ENCODE results near the gene SKAP2. TPM values are rescaled to one million over a fixed set of nuclear protein-coding genes. Genes with fewer than 3 reads are reported as not detected.

The SKAP2 gene
- total RNA-seq, 2 experiments from 2014 or later, result 18.6 to 21.3 TPM

- Mint-ChIP-seq H3K4me1 (no peaks in the 10 kb centered on the region), H3K27ac (no peak overlapping the region), H3K9me3 (ENCODE audit: low read depth) (no peaks in the 10 kb centered on the region), H3K27me3 (peaks cover 19% of the 10 kb centered on the region), H3K36me3 (no peaks in the 10 kb centered on the region), H3K4me3 (no peak overlapping the region)
- ATAC-seq, result no peak
- no peak for DNase-seq
- CTCF ChIA-PET, result no interaction called here
Measured at GRCh38 chr7:26657206-26657641, 207.2 kb downstream of the SKAP2 start.

DNA sequence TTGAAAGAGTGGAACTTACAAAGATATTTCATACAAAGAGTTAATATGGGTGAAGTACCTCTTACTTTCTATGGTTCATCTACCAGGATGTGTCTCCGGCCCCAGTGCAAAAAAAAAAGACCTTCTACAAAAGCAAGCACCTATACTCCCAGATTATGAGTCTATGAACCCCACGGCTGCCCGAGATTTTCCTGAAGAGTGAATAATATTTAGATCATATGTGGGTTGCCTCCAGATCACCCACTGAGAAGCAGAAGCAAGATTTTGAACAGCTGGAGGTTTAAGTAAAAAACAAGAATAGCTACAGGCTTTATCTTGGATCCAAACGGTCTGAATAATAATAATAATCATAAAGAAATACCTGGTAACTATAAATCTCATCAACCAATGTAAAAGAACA lies 207.7 kb downstream of the SKAP2 start:
- Mint-ChIP-seq H3K27me3 (peaks cover 19% of the 10 kb centered on the region), H3K4me3 (no peak overlapping the region), H3K36me3 (no peaks in the 10 kb centered on the region), H3K9me3 (ENCODE audit: low read depth) (no peaks in the 10 kb centered on the region), H3K27ac (no peak overlapping the region), H3K4me1 (no peaks in the 10 kb centered on the region)
- no peak for ATAC-seq
- CTCF ChIA-PET, result no interaction called here
- no peak for DNase-seq

DNA sequence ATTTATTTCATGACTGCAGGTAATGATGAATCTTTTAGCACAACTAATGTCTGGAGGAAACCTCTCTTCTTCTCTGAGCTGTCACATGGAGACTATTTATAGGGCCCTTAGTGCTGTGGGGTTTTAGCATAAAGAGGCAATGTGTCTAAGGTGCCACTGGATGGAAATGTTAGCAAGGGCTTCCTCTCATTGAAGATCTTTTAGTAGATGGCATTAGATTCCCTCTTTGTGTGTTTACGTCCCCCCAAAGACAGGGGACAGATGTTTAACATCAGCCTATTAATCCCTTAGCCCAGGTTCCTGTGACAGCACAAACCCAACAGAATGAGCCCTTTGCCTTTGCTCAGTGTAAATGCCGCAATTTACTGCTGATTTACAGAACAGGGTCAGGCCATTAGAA lies 208.6 kb downstream of the SKAP2 start:
- ATAC-seq, result no peak
- H3K27ac Mint-ChIP-seq, result no peak overlapping the region
- H3K9me3 Mint-ChIP-seq (ENCODE audit: low read depth), result no peaks in the 10 kb centered on the region
- H3K4me1 Mint-ChIP-seq, result no peaks in the 10 kb centered on the region
- peaks cover 19% of the 10 kb centered on the region for H3K27me3 Mint-ChIP-seq
- no peaks in the 10 kb centered on the region for H3K36me3 Mint-ChIP-seq
- DNase-seq, result no peak
- CTCF ChIA-PET, result no interaction called here
- H3K4me3 Mint-ChIP-seq, result no peak overlapping the region

DNA sequence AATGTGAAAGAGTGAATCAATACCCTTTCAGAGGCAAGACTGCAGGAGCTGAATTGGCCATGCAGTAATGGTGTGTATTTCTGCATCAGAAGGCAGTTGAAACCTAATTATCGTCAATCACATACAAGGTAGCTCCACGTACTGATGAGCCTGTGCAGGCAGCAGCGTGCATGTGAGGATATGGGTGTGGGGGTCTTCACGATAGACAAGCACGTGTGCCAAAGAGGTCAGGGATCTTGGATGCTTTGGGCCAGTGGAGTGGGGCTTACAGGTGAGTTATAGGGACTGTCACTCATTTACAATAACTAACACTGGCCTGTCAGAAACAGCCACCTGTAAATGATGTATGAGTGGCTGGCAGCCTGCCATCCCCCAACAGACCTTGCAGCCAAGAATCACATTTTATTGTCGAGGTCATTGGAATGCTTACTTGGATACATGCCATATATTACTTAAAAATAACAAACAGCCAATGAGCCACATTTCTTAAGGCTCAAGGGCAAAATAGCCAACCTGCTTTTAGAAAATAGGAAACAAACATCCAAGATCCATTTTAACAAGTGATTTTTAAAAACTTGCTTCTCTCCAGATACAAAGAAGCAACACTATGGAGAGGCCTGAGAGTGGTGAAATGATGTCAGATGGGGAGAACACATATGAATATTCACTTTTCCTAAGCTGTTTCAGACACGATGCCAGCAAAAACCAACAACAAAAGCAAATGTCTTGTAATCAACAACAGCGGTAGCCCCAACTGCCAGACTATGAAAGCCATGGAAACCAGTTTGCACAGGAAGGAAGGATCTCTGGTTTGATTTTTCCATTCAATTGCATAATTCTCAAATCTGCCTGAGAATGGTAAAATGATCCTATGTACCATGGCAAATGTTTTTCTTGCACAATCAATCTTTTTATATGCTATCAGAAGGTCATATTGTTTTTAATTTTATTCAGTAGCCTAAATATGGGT lies 210.7 kb downstream of the SKAP2 start:
- H3K4me3 Mint-ChIP-seq, result no peak overlapping the region
- DNase-seq, result no peak
- H3K27me3 Mint-ChIP-seq, result peaks cover 22% of the 10 kb centered on the region
- H3K27ac Mint-ChIP-seq, result no peak overlapping the region
- CTCF ChIA-PET, result no interaction called here
- H3K4me1 Mint-ChIP-seq, result no peaks in the 10 kb centered on the region
- ATAC-seq, result no peak
- H3K9me3 Mint-ChIP-seq (ENCODE audit: low read depth), result no peaks in the 10 kb centered on the region
- H3K36me3 Mint-ChIP-seq, result no peaks in the 10 kb centered on the region

- no peak for DNase-seq
- Mint-ChIP-seq H3K9me3 (ENCODE audit: low read depth) (no peaks in the 10 kb centered on the region), H3K4me3 (no peak overlapping the region), H3K27me3 (peaks cover 22% of the 10 kb centered on the region), H3K4me1 (no peaks in the 10 kb centered on the region), H3K27ac (no peak overlapping the region), H3K36me3 (no peaks in the 10 kb centered on the region)
- no peak for ATAC-seq
- CTCF ChIA-PET, result no interaction called here
Measured at GRCh38 chr7:26652401-26653100, 211.8 kb downstream of the SKAP2 start.

- ATAC-seq (no peak), DNase-seq (no peak)
- Mint-ChIP-seq H3K4me3 (no peak overlapping the region), H3K27ac (no peak overlapping the region), H3K36me3 (no peaks in the 10 kb centered on the region), H3K4me1 (no peaks in the 10 kb centered on the region), H3K27me3 (peaks cover 10% of the 10 kb centered on the region), H3K9me3 (ENCODE audit: low read depth) (no peaks in the 10 kb centered on the region)
- CTCF ChIA-PET, result no interaction called here
Measured at GRCh38 chr7:26650103-26650502, 214.3 kb downstream of the SKAP2 start.

DNA sequence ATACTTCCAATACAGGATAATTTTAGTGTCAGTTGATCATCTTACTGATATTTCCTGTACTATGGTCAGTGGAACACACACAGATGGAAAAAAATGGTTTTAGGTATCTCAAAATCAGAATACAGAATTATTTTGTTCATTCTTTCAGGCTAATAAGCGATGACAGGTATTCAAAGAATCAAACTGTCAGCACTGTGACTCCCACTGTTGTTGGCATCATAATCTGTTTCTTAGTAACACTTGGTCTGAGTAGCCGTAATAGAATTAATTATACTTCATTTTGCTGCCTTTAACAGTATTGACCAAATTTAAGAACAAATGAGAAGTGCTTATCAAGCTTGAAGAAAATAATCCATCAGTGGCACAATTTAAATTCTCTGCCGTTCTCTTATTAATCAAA lies 215.0 kb downstream of the SKAP2 start:
- no peak overlapping the region for H3K4me3 Mint-ChIP-seq
- CTCF ChIA-PET, result interaction anchor here (0.5 kb wide), 1 partner anchor 639 kb away, joined by 3 read pairs; no protein-coding TSS in a partner anchor

GRCh38 chr7:26648554-26648953 lies 215.8 kb downstream of the SKAP2 start:
- Mint-ChIP-seq H3K27me3 (peaks cover 3% of the 10 kb centered on the region), H3K4me3 (no peak overlapping the region), H3K9me3 (ENCODE audit: low read depth) (no peaks in the 10 kb centered on the region), H3K36me3 (no peaks in the 10 kb centered on the region), H3K4me1 (no peaks in the 10 kb centered on the region), H3K27ac (no peak overlapping the region)
- ATAC-seq (no peak), DNase-seq (no peak)
- CTCF ChIA-PET, result interaction anchor here (0.5 kb wide), 1 partner anchor 638 kb away, joined by 3 read pairs; no protein-coding TSS in a partner anchor

More for the DNA sequence above, 215.0 kb downstream of the SKAP2 start:
- ATAC-seq, result no peak
- DNase-seq, result no peak
- Mint-ChIP-seq H3K9me3 (ENCODE audit: low read depth) (no peaks in the 10 kb centered on the region), H3K27me3 (peaks cover 4% of the 10 kb centered on the region), H3K27ac (no peak overlapping the region), H3K36me3 (no peaks in the 10 kb centered on the region), H3K4me1 (no peaks in the 10 kb centered on the region)

- ATAC-seq (no peak), DNase-seq (no peak)
- Mint-ChIP-seq H3K9me3 (ENCODE audit: low read depth) (no peaks in the 10 kb centered on the region), H3K36me3 (no peaks in the 10 kb centered on the region), H3K4me1 (no peaks in the 10 kb centered on the region), H3K27ac (no peak overlapping the region), H3K4me3 (no peak overlapping the region), H3K27me3 (peaks cover 3% of the 10 kb centered on the region)
- CTCF ChIA-PET, result interaction anchor here (0.9 kb wide), 1 partner anchor 19 kb away, joined by 3 read pairs; no protein-coding TSS in a partner anchor
Measured at GRCh38 chr7:26646336-26647048, 217.9 kb downstream of the SKAP2 start.

GRCh38 chr7:26645121-26645520 lies 219.3 kb downstream of the SKAP2 start:
- H3K27me3 Mint-ChIP-seq, result peaks cover 3% of the 10 kb centered on the region
- H3K27ac Mint-ChIP-seq, result no peak overlapping the region
- ATAC-seq (no peak), DNase-seq (no peak)
- no peaks in the 10 kb centered on the region for H3K36me3 Mint-ChIP-seq
- H3K4me1 Mint-ChIP-seq, result no peaks in the 10 kb centered on the region
- no peaks in the 10 kb centered on the region for H3K9me3 Mint-ChIP-seq (ENCODE audit: low read depth)
- CTCF ChIA-PET, result no interaction called here
- H3K4me3 Mint-ChIP-seq, result no peak overlapping the region

DNA sequence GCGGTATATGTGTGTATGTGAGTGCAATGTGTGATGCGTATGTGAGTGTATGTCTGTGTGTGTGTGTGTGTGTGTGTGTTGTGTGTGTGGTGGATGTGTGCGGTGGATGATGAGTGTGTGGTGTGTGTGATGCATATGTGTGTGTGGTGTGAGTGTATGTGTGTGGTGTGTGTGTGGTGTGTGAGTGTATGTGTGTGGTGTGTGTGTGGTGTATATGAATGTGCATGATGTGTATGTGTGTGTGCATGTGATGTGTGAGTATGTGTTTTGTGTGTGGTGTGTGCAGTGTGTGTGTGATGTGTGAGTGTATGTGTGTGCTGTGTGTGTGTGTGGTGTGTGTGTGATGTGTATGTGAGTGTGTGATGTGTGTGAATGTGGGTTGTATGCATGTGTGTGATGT lies 222.0 kb downstream of the SKAP2 start:
- ATAC-seq, result no peak
- Mint-ChIP-seq H3K9me3 (ENCODE audit: low read depth) (no peaks in the 10 kb centered on the region), H3K27ac (no peak overlapping the region), H3K4me3 (no peak overlapping the region), H3K36me3 (no peaks in the 10 kb centered on the region), H3K27me3 (no peaks in the 10 kb centered on the region), H3K4me1 (no peaks in the 10 kb centered on the region)
- no peak for DNase-seq
- CTCF ChIA-PET, result no interaction called here

GRCh38 chr7:26639695-26640094 lies 224.7 kb downstream of the SKAP2 start:
- Mint-ChIP-seq H3K27ac (no peak overlapping the region), H3K9me3 (ENCODE audit: low read depth) (no peaks in the 10 kb centered on the region), H3K36me3 (no peaks in the 10 kb centered on the region), H3K4me3 (no peak overlapping the region), H3K27me3 (peaks cover 17% of the 10 kb centered on the region), H3K4me1 (no peaks in the 10 kb centered on the region)
- ATAC-seq (no peak), DNase-seq (no peak)
- CTCF ChIA-PET, result no interaction called here

GRCh38 chr7:26639111-26639510 lies 225.3 kb downstream of the SKAP2 start:
- Mint-ChIP-seq H3K4me3 (no peak overlapping the region), H3K27ac (no peak overlapping the region), H3K9me3 (ENCODE audit: low read depth) (no peaks in the 10 kb centered on the region), H3K36me3 (no peaks in the 10 kb centered on the region), H3K4me1 (peaks cover 2% of the 10 kb centered on the region), H3K27me3 (peaks cover 22% of the 10 kb centered on the region)
- DNase-seq (no peak), ATAC-seq (no peak)
- CTCF ChIA-PET, result no interaction called here
